Activated T-helper 9 cell treated with anti-CD3 and anti-CD28 coated beads, Interleukin-2, amount 50 U/mL, for 16 hours (primary cell): ENCODE data around the gene RNF225.
"Not testable (repeated sequence)": the region's sequence is repeated elsewhere in the genome, so short reads cannot be mapped to it uniquely, and the experiment has no call there.

Experiments used
- DNase-seq: peaks from one replicate; pipeline ENCODE4 v3.0.0-alpha.2; 2020; ENCODE audit warnings: low read depth

Gene RNF225

DNA sequence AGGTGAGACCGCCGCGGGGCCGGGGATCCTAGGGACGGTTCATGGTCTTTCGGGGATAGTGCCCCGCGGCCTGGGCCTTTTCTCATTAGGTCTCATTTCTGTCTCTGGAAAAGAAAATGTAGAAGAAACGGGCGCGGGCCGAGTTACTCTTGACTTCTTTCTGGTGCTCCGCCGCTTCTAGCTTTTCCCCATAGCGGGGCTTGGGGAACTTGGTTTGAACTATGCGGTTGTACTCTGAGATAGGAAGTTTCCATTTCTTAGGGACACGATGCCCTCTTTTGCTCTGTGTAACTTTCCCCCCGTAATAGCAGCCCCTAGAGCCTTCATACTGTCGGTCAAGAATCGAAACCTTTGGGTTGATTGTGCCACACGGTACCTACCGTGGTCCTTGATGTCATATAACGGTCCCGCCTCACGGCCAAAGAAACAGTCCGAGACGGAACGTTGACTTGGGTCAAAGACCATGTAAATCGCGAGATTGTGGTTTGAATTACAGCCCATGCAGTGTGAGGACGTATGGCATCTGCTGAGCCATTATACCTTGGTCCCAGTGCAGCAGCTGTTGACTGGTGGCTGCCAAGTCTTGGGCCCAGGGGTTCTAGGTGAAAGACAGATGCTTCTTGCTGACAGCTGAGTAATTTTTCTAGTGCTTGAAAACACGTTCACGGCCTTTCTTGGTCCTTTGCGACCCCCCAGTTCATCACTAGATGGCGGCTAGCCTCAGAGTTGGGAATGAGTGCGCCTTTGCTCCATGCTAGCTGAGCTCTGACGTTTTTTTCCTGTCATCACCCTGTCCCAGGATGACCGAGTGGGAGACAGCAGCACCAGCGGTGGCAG lies 7.9 kb upstream of the RNF225 start:
- no peak for DNase-seq

DNA sequence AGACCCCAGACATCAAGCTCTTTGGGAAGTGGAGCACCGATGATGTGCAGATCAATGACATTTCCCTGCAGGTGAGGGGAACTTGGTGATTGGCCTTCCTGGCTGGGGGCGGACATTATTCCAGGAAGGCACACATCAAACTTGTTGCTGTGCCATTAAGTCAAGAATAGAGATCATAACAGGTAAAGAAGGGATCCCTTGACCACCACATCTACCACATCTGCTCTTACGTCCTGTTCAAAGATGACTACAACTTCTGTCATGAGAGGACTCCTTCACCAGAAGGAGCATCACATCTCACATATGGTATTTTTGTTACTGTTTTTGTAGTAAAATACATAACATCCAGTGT lies 7.3 kb upstream of the RNF225 start:
- DNase-seq = no peak

GRCh38 chr19:58392945-58393724 lies 2.3 kb upstream of the RNF225 start:
- DNase-seq = no peak

- DNase-seq = no peak
Measured at GRCh38 chr19:58393725-58394033, 1.8 kb upstream of the RNF225 start.

GRCh38 chr19:58394821-58395219 lies 636 bp upstream of the RNF225 start:
- no peak for DNase-seq

- DNase-seq = no peak
Measured at GRCh38 chr19:58395979-58396627, 647 bp downstream of the RNF225 start.

- DNase-seq = no peak
Measured at GRCh38 chr19:58396691-58397532, 1.5 kb downstream of the RNF225 start.

DNA sequence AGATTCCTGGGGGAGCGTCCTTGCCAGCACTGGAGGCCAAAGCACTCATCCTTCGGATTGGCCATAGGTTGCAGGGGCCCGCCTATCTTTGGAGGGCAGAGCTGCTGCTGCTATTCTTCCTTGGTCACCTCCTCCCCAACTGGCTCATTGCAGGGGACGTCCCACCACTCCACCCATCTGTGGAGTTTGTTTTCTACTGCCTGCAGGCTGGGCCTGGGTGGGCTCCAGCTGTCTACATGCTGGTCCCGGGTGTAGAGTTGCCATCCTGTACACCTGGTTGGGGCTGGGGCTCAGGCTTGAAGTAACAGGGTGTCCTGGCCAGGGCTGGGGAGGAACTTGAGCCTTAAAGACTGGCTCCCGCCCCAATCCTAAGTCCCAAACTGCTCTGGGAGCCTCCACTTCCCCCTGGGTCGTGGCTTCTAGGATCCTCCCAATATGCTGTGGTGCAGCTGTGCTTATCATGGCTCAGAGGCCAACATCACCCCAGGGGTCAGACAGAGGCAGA lies 2.1 kb downstream of the RNF225 start:
- no peak for DNase-seq

- DNase-seq = no peak
Measured at GRCh38 chr19:58398087-58398486, 2.6 kb downstream of the RNF225 start.

DNA sequence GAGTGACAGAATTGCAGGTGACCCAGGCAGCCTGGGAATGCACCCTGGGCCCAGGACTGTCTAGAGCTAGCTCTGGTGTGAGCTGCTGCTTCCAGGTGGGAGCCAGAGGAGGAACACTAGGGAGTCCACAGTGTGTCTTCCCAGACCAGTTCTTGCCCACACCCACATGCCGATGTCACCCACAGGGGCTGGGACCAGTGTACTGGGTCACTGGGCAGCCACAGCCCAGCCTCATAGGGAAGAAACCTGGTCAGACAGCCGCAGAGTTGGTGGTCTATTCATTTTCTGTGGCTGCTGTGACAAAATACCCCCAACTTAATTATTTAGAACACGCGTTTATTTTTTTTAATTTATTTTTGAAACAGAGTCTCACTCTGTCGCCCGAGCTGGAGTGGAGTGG lies 3.1 kb downstream of the RNF225 start:
- DNase-seq = no peak

DNA sequence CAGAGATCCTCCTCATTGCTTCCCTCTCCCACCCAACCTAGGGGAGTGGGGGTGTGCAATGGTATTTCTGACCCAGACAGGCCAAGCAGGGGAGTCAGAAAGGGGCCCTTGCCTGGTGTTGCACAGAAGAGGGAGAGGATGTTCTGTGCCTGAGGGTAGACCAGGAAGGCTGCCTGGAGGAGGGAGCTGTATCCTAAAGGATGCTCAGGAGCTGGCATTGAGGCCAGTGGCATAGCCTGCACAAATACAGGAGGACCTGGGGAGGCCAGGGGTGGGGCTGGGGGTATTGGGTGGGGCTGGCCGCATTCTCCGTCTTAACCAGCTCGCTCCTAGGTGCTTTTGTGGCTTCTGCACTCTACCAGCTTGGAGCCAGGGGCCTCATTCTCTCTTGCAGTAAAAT lies 4.4 kb downstream of the RNF225 start:
- DNase-seq = no peak

- DNase-seq = no peak
Measured at GRCh38 chr19:58400316-58400915, 5.0 kb downstream of the RNF225 start.

DNA sequence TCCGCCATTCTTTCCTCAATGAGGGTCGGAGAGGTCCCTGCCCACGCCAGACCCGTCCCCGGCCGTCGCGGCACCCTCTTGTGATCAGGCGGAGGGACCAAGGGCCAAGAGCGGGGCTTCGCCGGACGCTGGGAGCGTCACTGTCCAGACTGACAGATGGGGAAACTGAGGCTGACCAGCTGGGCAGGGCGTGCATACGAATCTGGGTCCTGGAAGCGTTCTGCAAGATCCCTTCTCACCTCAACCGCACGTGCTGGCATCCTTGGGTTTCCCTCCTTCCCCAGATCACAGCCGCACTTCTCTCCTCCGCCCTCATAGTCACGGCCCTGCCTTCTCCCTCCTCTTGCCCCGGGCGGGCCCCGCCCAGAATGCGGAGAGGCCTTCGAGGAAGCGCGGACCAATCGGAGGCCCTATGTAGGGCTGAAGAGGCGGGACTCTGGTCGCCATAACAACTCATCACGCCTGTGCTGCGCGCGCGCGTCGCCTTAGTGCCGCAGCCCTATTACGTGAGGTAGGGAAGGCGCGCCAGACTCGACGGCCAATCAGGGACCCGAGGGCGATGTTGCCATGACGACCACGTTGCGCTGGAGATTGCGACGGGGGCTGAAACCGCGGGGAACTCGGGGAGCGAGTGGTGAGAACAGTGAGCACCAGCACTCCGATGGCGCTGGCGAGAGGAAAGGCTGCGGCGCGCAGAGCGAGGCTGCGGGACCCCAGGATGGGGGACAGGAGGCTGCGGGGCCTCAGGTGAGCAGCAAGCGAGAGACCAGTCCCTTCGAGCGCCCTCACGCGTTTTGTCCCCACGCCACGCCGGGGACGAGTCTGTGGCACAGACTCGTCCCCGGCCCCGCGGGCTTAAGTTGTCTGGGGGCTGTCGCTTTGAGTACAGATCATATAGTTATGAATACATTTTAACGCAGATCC lies 5.7 kb downstream of the RNF225 start:
- DNase-seq = peak; percentile 98

GRCh38 chr19:58401840-58402421 lies 6.5 kb downstream of the RNF225 start:
- no peak for DNase-seq

GRCh38 chr19:58403920-58404478 lies 8.5 kb downstream of the RNF225 start:
- not testable (repeated sequence) for DNase-seq

- DNase-seq = no peak
Measured at GRCh38 chr19:58406818-58407657, 11.6 kb downstream of the RNF225 start.

GRCh38 chr19:58407658-58408151 lies 12.2 kb downstream of the RNF225 start:
- no peak for DNase-seq

DNA sequence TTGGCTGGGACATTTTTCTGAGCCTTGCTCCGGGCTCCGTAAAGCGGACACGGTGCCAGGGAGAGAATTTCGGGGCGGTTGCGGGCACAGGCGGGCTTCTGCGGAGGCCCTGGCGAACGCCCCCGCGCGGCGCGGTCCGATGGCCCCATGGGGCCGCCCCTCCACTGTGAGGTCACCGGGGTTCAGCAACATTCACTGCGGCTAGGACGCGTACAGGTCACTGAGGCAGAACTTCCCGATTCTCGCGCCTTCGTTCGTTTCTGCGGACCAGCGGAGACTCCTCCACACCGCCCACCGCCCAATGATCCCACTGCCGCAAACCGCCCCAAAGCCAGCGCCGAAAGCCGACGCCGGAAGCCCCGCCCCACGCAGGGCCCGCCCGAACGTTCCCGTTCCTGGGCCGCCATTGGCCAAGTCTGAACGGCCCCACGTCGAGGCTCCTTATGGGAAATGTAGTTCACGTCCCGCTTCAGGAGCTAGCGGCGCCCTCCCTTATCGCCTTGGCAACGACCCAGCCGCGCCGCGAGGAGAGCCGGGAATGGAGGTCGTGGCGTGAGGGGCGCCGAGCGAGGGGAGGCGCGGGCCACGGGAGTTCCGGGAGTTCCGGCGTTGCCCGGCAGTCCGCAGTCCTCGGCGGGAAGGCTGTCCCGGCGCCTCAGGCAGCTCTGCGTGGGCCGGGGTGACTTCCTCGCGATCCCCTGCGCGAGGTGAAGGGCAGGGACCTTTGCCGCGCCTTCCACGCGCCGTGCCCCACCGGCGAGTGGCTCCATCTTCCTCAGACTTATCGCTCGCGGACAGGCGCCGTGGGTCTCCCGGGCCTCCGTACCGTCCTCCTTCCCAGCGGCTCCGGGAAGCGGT lies 12.9 kb downstream of the RNF225 start, which contains the start of gene ZNF584:
Gene ZNF584 (plus strand): TSS at position 498 of the 858 bp plus-strand sequence. CDS start 499 bp downstream, outside the sequence.
- DNase-seq = peak; percentile 93
